Esophagus muscularis mucosa (tissue), 4 donors: ENCODE data around the gene MRNIP. TPM values are rescaled to one million over a fixed set of nuclear protein-coding genes. Genes with fewer than 3 reads are reported as not detected.
A peak's percentile ranks its signal among the peaks of the same experiment; 100 is the strongest.
"Not testable (repeated sequence)": the region's sequence is repeated elsewhere in the genome, so short reads cannot be mapped to it uniquely, and the experiment has no call there.

Experiments used
- DNase-seq: peaks from one replicate; pipeline ENCODE4 v3.0.0-alpha.2; 2017; ENCODE audit errors: extremely low spot score
- H3K27ac ChIP-seq, 4 donors: fragments of 200-600 bp; sonication (generic); replicated peaks in 1 of 4; 1 replicate in 3 of 4; 2 replicates in 1 of 4; pipeline ENCODE4 v1.5.1; 2016 to 2019; ENCODE audit warnings: mild to moderate bottlenecking in 1 of 4
- H3K27me3 ChIP-seq, 4 donors: fragments of 200-600 bp; sonication (generic); one replicate each; pipeline versions ENCODE4 v1.5.1 to v1.6.0; 2016 to 2019
- H3K36me3 ChIP-seq, 4 donors: fragments of 200-600 bp; sonication (generic); one replicate each; pipeline ENCODE4 v1.5.1; 2016 to 2019
- H3K4me1 ChIP-seq, 4 donors: fragments of 200-600 bp; sonication (generic); one replicate each; pipeline ENCODE4 v1.5.1; 2016 to 2019
- H3K4me3 ChIP-seq, 4 donors: fragments of 200-600 bp; sonication (generic); 1 replicate in 2 of 4; 2 replicates in 2 of 4; pipeline ENCODE4 v1.5.1; 2016 to 2019; ENCODE audit warnings: mild to moderate bottlenecking in 4 of 4, moderate library complexity in 1 of 4
- H3K9me3 ChIP-seq, 4 donors: fragments of 200-600 bp; sonication (generic); 1 replicate in 3 of 4; 2 replicates in 1 of 4; pipeline ENCODE4 v1.5.1; 2016 to 2019
- CTCF ChIP-seq, 3 experiments: fragments of 200-600 bp in 2 of 3; fragments of 450-650 bp in 1 of 3; sonication (generic) in 2 of 3; IDR thresholded peaks; one replicate each; pipeline ENCODE4 v1.5.1; 2017 to 2019; ENCODE audit warnings: antibody characterized with exemption in 3 of 3, mild to moderate bottlenecking in 2 of 3, moderate library complexity in 1 of 3
- EP300 ChIP-seq: sonication (generic); formaldehyde crosslinking; IDR thresholded peaks from one replicate; pipeline ENCODE4 v1.6.1; 2017; ENCODE audit warnings: antibody characterized with exemption
- POLR2A ChIP-seq: fragments of 450-650 bp; IDR thresholded peaks from one replicate; pipeline ENCODE4 v1.6.1; 2017; ENCODE audit warnings: antibody characterized with exemption, moderate library complexity, mild to moderate bottlenecking, low read depth
- POLR2AphosphoS5 ChIP-seq, 2 donors: sonication (generic); formaldehyde crosslinking; IDR thresholded peaks; one replicate each; pipeline ENCODE4 v1.6.1; 2017; ENCODE audit warnings: antibody characterized with exemption in 2 of 2
- WGBS: methylation state at CpG from one replicate; pipeline ENCODE4 v1.1.5; 2018; 5-methylcytosine and 5-hydroxymethylcytosine counted together
- intact Hi-C: fragments of 100-400 bp; cut with DNase I; formaldehyde crosslinking; loops from one replicate; pipeline ENCODE4 v1.15.1; 2023
- total RNA-seq, 4 donors: library from RNA; depleted of rRNA; stranded (reverse); fragments of >200 nt; gene quantifications; one replicate each; pipeline versions ENCODE4 v1.1.0 to v1.2.1, GENCODE V29; 2016

The MRNIP gene
- total RNA-seq, 4 donors from 2014 or later: 21.2 to 34.2 (median 23.3) TPM

- intact Hi-C loops: no loop called here
- H3K27me3 ChIP-seq: no peaks in the 10 kb centered on the region
- TF ChIP-seq POLR2AphosphoS5 (IDR thresholded peaks at IDR 0.05) (peak in 1 of 2 donors; percentile 45), CTCF (IDR thresholded peaks at IDR 0.05) (no peak)
- H3K36me3 ChIP-seq: peaks cover 65 to 96% (median 91%) of the 10 kb centered on the region in 4 donors
- WGBS: 69% methylated on average over 15 of the region's 19 CpGs
- H3K4me3 ChIP-seq: no peak overlapping the region
- DNase-seq: no peak
- peaks cover 6 to 30% (median 19%) of the 10 kb centered on the region in 4 donors for H3K4me1 ChIP-seq
- no peaks in the 10 kb centered on the region for H3K9me3 ChIP-seq
- H3K27ac ChIP-seq: peak overlapping the region; percentile 23 to 55 (median 33)
Measured at GRCh38 chr5:179836225-179837019, 22.2 kb downstream of the MRNIP start.

- DNase-seq, H3K27me3 ChIP-seq, intact Hi-C loops, H3K27ac ChIP-seq, H3K9me3 ChIP-seq, H3K4me3 ChIP-seq: not testable (repeated sequence)
- Histone ChIP-seq H3K36me3 (peaks cover 74 to 96% (median 91%) of the 10 kb centered on the region in 4 donors), H3K4me1 (peaks cover 9 to 30% (median 21%) of the 10 kb centered on the region in 4 donors)
- 95% methylated on average over 25 of the region's 28 CpGs for WGBS
Measured at GRCh38 chr5:179834871-179835270, 23.7 kb downstream of the MRNIP start.

- Histone ChIP-seq H3K4me1 (peaks cover 9 to 30% (median 23%) of the 10 kb centered on the region in 4 donors), H3K9me3 (no peaks in the 10 kb centered on the region), H3K27ac (no peak overlapping the region), H3K4me3 (no peak overlapping the region), H3K36me3 (peaks cover 82 to 96% (median 92%) of the 10 kb centered on the region in 4 donors), H3K27me3 (no peaks in the 10 kb centered on the region)
- no peak for DNase-seq
- no peak for TF ChIP-seq POLR2AphosphoS5 (IDR thresholded peaks at IDR 0.05)
- TF ChIP-seq EP300: no peak
- TF ChIP-seq POLR2A: no peak
- TF ChIP-seq CTCF (IDR thresholded peaks at IDR 0.05): no peak
- intact Hi-C loops: no loop called here
- WGBS: 84% methylated on average over 8 of the region's 8 CpGs
Measured at GRCh38 chr5:179834120-179834519, 24.5 kb downstream of the MRNIP start.

GRCh38 chr5:179833709-179834070, 24.9 kb downstream of the MRNIP start:
- DNase-seq: no peak
- WGBS: 94% methylated on average over 3 of the region's 3 CpGs
- TF ChIP-seq POLR2AphosphoS5 (IDR thresholded peaks at IDR 0.05) (no peak), EP300 (no peak), POLR2A (no peak), CTCF (IDR thresholded peaks at IDR 0.05) (no peak)
- peak overlapping the region in 1 of 4 donors; percentile 12 for H3K27ac ChIP-seq
- peaks cover 9 to 30% (median 27%) of the 10 kb centered on the region in 4 donors for H3K4me1 ChIP-seq
- no peaks in the 10 kb centered on the region for H3K27me3 ChIP-seq
- H3K9me3 ChIP-seq: no peaks in the 10 kb centered on the region
- H3K36me3 ChIP-seq: peaks cover 84 to 98% (median 95%) of the 10 kb centered on the region in 4 donors
- intact Hi-C loops: no loop called here
- no peak overlapping the region for H3K4me3 ChIP-seq

- H3K9me3 ChIP-seq: no peaks in the 10 kb centered on the region
- WGBS: 84% methylated on average over 9 of the region's 23 CpGs
- no peak for DNase-seq
- H3K36me3 ChIP-seq: peaks cover 84 to 98% (median 95%) of the 10 kb centered on the region in 4 donors
- intact Hi-C loops: no loop called here
- H3K27ac ChIP-seq: peak overlapping the region in 1 of 4 donors; percentile 12
- H3K4me1 ChIP-seq: peaks cover 13 to 33% (median 30%) of the 10 kb centered on the region in 4 donors
- TF ChIP-seq EP300 (no peak), POLR2AphosphoS5 (IDR thresholded peaks at IDR 0.05) (no peak), POLR2A (no peak), CTCF (IDR thresholded peaks at IDR 0.05) (no peak)
- H3K4me3 ChIP-seq: no peak overlapping the region
- H3K27me3 ChIP-seq: no peaks in the 10 kb centered on the region
Measured at GRCh38 chr5:179833056-179833708, 25.4 kb downstream of the MRNIP start.
